ENCODE data around the gene ALDOC. TPM values are rescaled to one million over a fixed set of nuclear protein-coding genes. Genes with fewer than 3 reads are reported as not detected.

Gene ALDOC
- total RNA-seq, 1 donor from 2014 or later: 12.6 TPM

DNA sequence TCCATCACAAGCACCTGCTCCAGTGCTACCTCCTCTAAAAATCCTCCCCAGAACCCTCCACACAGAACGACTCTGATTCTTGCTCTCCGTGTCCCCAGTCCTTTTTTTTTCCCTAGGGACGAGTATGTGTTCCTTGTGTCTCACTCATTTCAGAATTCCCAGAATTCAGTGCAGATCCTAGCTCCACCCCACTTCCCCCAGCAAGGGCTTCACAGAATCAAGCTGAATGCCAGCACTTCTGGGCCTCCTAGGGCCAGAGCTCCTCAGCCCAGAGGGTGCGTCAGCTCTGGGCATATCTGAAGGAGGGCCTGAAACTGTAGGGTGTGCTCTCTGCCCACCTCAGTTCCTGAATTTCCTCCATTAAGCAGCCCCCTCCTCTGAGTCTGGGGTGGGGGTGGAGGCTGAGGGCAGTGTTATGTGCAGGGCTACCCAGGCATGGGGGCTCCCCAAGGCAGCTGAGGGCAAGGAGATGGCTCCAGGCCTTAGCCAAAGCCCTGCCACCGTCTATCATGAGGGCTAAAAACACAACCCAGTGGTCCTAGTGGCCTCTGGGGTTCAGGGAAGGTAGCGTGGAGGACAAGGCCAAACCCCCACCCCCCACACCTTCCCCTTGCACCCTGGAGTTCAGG, 30.8 kb downstream of the ALDOC start:
- Mint-ChIP-seq H3K27ac (no peak overlapping the region), H3K36me3 (no peaks in the 10 kb centered on the region), H3K4me3 (no peak overlapping the region), H3K27me3 (no peaks in the 10 kb centered on the region), H3K9me3 (no peaks in the 10 kb centered on the region), H3K4me1 (ENCODE audit: unreplicated experiment) (peaks cover 16% of the 10 kb centered on the region)
- DNase-seq (ENCODE audit: extremely low spot score, unreplicated experiment): no peak
- TF ChIP-seq, protein P1, sequence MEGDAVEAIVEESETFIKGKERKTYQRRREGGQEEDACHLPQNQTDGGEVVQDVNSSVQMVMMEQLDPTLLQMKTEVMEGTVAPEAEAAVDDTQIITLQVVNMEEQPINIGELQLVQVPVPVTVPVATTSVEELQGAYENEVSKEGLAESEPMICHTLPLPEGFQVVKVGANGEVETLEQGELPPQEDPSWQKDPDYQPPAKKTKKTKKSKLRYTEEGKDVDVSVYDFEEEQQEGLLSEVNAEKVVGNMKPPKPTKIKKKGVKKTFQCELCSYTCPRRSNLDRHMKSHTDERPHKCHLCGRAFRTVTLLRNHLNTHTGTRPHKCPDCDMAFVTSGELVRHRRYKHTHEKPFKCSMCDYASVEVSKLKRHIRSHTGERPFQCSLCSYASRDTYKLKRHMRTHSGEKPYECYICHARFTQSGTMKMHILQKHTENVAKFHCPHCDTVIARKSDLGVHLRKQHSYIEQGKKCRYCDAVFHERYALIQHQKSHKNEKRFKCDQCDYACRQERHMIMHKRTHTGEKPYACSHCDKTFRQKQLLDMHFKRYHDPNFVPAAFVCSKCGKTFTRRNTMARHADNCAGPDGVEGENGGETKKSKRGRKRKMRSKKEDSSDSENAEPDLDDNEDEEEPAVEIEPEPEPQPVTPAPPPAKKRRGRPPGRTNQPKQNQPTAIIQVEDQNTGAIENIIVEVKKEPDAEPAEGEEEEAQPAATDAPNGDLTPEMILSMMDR (conservative IDR thresholded peaks at IDR 0.05): no peak

DNA sequence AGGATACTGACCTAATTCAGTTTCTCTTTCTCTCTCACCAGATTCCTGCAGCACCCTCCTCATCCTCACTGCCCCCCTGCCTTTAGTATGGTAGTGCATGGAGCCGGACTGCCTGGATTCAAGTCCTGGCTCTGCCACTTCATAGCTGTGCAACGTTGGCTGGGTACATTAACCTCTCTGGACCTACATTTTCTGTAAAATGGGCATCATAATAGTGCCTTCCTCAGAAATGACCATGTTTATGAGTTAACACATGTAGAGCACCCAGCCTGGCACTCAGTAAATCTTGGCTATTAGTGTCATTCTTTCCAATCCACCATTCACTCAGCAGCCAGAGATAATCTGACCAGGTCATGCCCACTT, 31.6 kb downstream of the ALDOC start:
- H3K27ac Mint-ChIP-seq: no peak overlapping the region
- H3K4me3 Mint-ChIP-seq: no peak overlapping the region
- H3K4me1 Mint-ChIP-seq (ENCODE audit: unreplicated experiment): peaks cover 12% of the 10 kb centered on the region

DNA sequence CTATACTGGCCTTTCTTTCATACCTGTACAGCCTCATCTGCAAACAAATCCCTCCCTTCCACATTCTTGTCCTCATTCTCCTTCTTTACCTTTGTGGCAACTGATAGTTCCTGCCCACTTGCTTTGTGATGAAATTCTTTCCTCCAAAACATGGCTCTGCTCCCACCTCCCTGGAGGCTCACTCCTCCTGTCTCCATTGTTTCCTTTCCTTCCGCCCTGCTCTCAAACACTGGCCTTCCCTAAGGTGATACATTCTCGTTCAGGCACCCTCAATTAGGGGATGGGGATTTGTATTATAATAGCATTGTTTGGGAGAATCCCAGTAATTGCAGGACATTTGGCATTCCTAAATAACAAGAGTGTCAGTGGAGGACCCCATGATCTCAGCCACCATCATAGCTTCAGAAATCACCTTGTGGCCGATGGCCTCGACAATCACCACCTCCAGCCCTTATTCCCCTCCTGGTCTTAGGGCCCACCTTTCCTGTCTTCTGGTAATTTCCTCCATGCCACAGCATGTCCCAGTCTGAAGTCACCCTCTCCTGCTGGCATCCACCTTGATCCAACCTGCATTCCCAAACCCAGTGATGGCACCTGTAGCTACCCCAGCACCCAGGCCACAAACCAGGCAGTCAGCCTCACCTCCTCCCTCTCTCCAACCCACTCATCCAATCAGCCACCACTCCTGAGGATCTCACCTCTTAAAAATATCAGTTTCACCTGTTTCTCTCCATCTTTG, 32.1 kb downstream of the ALDOC start:
- Mint-ChIP-seq H3K27ac (no peak overlapping the region), H3K27me3 (no peaks in the 10 kb centered on the region), H3K9me3 (no peaks in the 10 kb centered on the region), H3K36me3 (no peaks in the 10 kb centered on the region), H3K4me3 (no peak overlapping the region), H3K4me1 (ENCODE audit: unreplicated experiment) (peaks cover 9% of the 10 kb centered on the region)
- TF ChIP-seq, protein P1 (conservative IDR thresholded peaks at IDR 0.05): no peak
- no peak for DNase-seq (ENCODE audit: extremely low spot score, unreplicated experiment)

More for the DNA sequence above, 31.6 kb downstream of the ALDOC start:
- H3K36me3 Mint-ChIP-seq: no peaks in the 10 kb centered on the region
- no peaks in the 10 kb centered on the region for H3K27me3 Mint-ChIP-seq
- TF ChIP-seq, protein P1 (conservative IDR thresholded peaks at IDR 0.05): no peak
- no peaks in the 10 kb centered on the region for H3K9me3 Mint-ChIP-seq
- no peak for DNase-seq (ENCODE audit: extremely low spot score, unreplicated experiment)

DNA sequence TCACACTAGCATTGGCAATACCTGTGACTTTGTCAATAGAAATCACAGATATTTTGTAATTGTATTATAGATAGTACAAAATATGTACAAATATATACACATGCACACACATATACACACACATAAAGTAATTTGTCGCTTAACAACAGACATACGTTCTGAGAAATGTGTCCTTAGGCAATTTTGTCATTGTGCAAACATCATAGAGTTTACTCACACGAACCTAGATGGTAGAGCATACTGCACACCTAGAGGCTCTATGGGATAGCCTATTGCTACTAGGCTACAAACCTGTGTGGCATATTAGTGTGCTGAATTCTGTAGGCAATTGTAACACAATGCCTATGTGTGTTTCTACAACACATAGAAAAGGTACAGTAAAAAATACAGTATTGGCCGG, 35.3 kb downstream of the ALDOC start:
- H3K9me3 Mint-ChIP-seq: no peaks in the 10 kb centered on the region
- DNase-seq (ENCODE audit: extremely low spot score, unreplicated experiment): no peak
- H3K27me3 Mint-ChIP-seq: no peaks in the 10 kb centered on the region
- H3K27ac Mint-ChIP-seq: no peak overlapping the region
- H3K36me3 Mint-ChIP-seq: no peaks in the 10 kb centered on the region
- peaks cover 4% of the 10 kb centered on the region for H3K4me1 Mint-ChIP-seq (ENCODE audit: unreplicated experiment)
- TF ChIP-seq, protein P1 (conservative IDR thresholded peaks at IDR 0.05): no peak
- H3K4me3 Mint-ChIP-seq: no peak overlapping the region

DNA sequence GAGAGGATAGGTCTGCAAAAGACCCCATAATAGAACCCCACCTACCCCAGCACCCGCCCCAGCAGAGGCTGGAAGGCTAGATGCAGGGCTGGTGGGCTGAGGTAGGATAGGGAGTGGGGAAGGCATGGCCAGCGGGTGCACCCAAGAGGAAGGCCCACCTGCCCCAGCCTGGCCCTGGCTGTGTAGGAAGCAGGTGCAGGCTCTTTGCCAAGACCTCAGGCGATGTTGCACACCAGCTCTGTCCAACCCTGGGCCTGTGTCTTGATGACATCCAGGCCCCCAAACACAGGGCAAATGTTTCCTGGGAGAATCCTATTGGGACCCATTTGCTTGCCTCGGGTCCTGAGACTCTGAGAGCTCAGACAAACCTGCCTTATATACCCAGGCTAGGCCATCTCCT, 36.5 kb downstream of the ALDOC start:
- Mint-ChIP-seq H3K27ac (no peak overlapping the region), H3K9me3 (no peaks in the 10 kb centered on the region), H3K4me1 (ENCODE audit: unreplicated experiment) (peaks cover 4% of the 10 kb centered on the region), H3K27me3 (no peaks in the 10 kb centered on the region), H3K36me3 (no peaks in the 10 kb centered on the region), H3K4me3 (no peak overlapping the region)
- DNase-seq (ENCODE audit: extremely low spot score, unreplicated experiment): no peak
- TF ChIP-seq, protein P1 (conservative IDR thresholded peaks at IDR 0.05): no peak
